ENCODE results near the gene DPH3. TPM values are rescaled to one million over a fixed set of nuclear protein-coding genes. Genes with fewer than 3 reads are reported as not detected.

The DPH3 gene
- total and polyA plus RNA-seq, 9 of the 15 experiments (the other 6 are each of a cell fraction or from before 2014, with no cell fraction given): 15.9 to 131 (median 38.7) TPM

- TF ChIP-seq ZNF23 (CRISPR knock-in tag; IDR thresholded peaks at IDR 0.05) (no peak), PTRF (tag; IDR thresholded peaks at IDR 0.05) (no peak), HDAC6 (IDR thresholded peaks at IDR 0.05; ENCODE audit: low read depth, low read length) (no peak), TSC22D4 (tag; IDR thresholded peaks at IDR 0.05) (no peak), ETS2 (tag; IDR thresholded peaks at IDR 0.05; ENCODE audit: borderline replicate concordance, poor library complexity, severe bottlenecking) (no peak), SMAD2 (IDR thresholded peaks at IDR 0.05; ENCODE audit: low read depth, low read length) (no peak), DIDO1 (tag; IDR thresholded peaks at IDR 0.05; ENCODE audit: low read depth) (peak; percentile 94), TCF3 (CRISPR knock-in tag; IDR thresholded peaks at IDR 0.05) (no peak), ZNF253 (CRISPR knock-in tag; conservative IDR thresholded peaks at IDR 0.05) (no peak), TRIM24 (IDR thresholded peaks at IDR 0.05) (peak in 1 of 2 experiments; percentile 54; a peak in 1 of 4 replicates), NR0B1 (IDR thresholded peaks at IDR 0.05; ENCODE audit: partially characterized antibody) (no peak), ZFP30 (CRISPR knock-in tag; IDR thresholded peaks at IDR 0.05; ENCODE audit: borderline replicate concordance) (no peak), RAD51 (IDR thresholded peaks at IDR 0.05; ENCODE audit: borderline replicate concordance, low read depth) (no peak), ZNF3 (CRISPR knock-in tag; IDR thresholded peaks at IDR 0.05) (no peak), ZNF316 (IDR thresholded peaks at IDR 0.05) (no peak), SIRT6 (IDR thresholded peaks at IDR 0.05; ENCODE audit: low read depth, low read length) (no peak), ZNF518B (CRISPR knock-in tag; IDR thresholded peaks at IDR 0.05) (no peak), ZNF655 (CRISPR knock-in tag; IDR thresholded peaks at IDR 0.05) (no peak), SLC30A9 (CRISPR knock-in tag; IDR thresholded peaks at IDR 0.05) (no peak), ATF2 (CRISPR knock-in tag; IDR thresholded peaks at IDR 0.05) (no peak)
Measured at GRCh38 chr3:16264708-16265454, at the start of gene DPH3, which contains the start of gene OXNAD1 (continued).

Data from K562 (cell line).